ENCODE data around the gene PIGM.

Gene PIGM

GRCh38 chr1:160022330-160023310, 9.2 kb downstream of the PIGM start:
- DNase-seq (ENCODE audit: low read depth in 4 of 4, low spot score in 1 of 4) = no peak

GRCh38 chr1:160021376-160022074, 10.3 kb downstream of the PIGM start:
- DNase-seq (ENCODE audit: low read depth in 4 of 4, low spot score in 1 of 4) = no peak

DNA sequence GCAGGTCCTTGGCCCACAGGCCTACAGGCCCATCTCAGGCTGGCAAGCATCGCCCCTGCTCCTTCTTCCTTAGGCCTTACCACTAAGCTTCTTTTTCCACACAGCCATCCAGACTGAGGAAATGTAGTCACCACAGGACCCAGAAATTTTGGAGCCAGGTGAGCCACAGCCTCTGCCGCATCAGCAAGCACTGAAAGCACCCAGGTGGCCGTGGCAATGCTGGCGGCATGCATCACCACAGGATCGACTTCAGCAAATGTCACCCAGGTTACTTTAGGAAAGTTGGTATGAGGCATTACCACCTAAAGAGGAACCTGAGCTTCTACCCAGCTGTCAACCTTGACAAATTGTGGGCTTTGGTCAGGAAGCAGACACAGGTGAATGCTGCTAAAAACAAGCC, 11.6 kb downstream of the PIGM start:
- DNase-seq (ENCODE audit: low read depth in 4 of 4, low spot score in 1 of 4) = no peak

DNA sequence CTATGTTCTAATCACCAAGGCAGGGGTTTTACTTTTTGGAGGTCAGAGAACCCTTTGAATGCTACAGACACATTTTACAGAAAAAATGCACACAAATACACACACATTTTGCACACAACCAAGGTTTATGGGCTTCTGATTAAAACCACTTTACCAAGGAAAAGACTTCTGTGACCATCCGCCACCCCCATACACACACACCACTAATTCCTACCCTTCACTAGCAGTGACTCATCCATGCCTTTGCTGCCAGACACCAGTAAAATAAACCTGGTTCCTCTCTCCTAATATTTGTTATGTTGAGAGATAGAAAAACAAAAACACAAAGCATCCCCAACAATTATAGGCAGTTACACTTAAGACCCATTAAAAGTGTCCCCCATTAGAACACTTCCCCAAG, 12.9 kb downstream of the PIGM start:
- no peak for DNase-seq (ENCODE audit: low read depth in 4 of 4, low spot score in 1 of 4)

DNA sequence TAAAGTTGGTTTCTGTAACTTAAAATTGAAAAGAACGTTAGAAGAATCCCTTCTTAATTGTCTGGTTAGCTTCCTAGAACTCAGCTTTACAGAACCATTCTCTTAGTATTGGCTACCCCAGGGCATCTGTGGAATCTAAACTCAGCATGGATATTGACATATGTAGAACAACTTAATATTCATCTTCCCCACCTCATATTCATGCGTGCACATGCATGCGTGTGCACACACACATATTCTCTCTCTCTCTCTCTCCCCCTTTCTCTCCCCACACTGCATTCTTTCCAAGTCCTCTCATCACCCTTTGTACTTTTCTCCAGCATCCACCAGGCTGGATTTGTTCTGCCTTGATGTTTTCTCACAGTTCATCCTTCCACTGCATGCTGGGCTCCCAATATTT, 13.4 kb downstream of the PIGM start:
- no peak for DNase-seq (ENCODE audit: low read depth in 4 of 4, low spot score in 1 of 4)

- DNase-seq (ENCODE audit: low read depth in 4 of 4, low spot score in 1 of 4) = no peak
Observed at GRCh38 chr1:160017592-160017991, 14.2 kb downstream of the PIGM start.

DNA sequence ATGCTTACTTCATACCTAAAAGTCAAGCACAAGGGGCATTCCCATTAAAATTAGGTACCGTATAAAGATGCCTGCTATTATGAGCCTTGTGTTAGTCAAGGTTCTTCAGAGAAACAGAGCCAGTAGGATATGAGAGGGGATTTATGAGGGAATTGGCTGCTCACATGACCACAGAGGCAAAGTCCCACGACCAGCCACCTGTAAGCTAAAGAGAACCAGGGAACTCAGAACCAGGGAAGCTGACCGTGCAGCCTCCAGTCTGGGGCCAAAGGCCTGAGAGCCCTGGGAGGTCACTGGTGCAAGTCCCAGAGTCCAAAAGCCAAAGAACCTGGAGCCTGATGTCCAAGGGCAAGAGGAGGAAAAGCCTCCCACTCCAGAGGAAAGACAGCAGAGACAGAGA, 20.0 kb downstream of the PIGM start:
- DNase-seq (ENCODE audit: low read depth in 4 of 4, low spot score in 1 of 4) = no peak

DNA sequence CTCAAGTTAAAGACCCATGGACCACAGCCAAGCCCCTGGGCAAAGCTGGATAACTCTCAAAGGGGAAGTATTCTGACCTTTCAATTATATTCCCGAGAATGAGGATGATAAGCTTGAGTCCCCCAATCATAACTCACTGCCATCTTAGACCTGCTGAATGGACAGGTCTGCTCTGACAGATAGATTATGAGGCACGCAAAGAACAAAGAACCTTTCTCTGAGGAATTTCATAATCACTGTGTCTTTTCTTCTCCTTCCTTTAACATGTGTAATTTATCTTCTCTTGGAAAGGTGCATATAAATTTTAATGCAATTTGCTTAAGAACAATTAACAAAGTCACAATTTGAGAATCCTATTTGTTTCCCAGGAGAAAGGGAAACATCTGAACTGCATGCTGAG, 22.0 kb downstream of the PIGM start:
- DNase-seq (ENCODE audit: low read depth in 4 of 4, low spot score in 1 of 4) = no peak

DNA sequence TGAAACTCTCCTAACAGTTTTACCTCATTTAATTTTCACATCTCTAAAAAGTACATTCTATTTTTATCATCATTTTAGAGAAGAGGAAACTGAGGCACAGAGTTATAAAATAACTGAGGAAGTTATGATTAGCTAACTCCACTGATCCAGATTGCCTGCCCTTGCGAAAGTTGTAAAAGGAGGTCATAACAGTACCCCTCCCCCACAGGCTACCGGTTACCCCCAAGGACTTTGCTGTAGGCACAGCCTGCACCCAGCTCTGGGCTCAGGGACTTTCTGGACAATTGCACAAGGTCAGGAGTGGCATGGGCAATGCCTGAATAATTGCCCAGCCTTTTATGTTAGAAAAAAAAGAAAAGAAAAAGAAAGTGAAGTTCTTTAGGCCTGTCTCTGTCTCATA, 22.7 kb downstream of the PIGM start:
- no peak for DNase-seq (ENCODE audit: low read depth in 4 of 4, low spot score in 1 of 4)

GRCh38 chr1:160007577-160008200, 24.1 kb downstream of the PIGM start:
- no peak for DNase-seq (ENCODE audit: low read depth in 4 of 4, low spot score in 1 of 4)

- peak; percentile 30 to 63 (median 51) for DNase-seq (ENCODE audit: low read depth in 4 of 4, low spot score in 1 of 4)
Observed at GRCh38 chr1:160006312-160006940, 25.4 kb downstream of the PIGM start.

DNA sequence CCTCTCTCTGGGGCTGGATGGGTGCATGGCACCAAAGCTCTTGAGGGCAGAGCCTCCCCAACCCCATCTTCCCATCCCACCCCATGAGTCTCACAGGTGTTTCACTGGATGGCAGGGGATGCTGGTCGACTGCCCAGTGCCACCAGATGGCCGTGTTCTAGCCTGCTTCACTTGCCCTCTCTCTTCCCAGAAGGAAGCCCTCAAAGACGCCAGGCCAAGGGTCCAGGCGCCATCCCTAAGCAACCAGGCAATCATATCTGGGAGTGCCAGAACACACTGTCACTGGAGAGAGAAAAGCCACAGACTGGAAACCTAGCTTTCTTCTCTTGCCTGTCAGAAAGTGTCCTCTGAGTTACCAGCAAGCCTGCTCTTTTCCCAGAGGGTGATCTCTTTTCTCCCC, 26.7 kb downstream of the PIGM start:
- no peak for DNase-seq (ENCODE audit: low read depth in 4 of 4, low spot score in 1 of 4)

GRCh38 chr1:160004425-160004824, 27.4 kb downstream of the PIGM start:
- DNase-seq (ENCODE audit: low read depth in 4 of 4, low spot score in 1 of 4) = no peak

DNA sequence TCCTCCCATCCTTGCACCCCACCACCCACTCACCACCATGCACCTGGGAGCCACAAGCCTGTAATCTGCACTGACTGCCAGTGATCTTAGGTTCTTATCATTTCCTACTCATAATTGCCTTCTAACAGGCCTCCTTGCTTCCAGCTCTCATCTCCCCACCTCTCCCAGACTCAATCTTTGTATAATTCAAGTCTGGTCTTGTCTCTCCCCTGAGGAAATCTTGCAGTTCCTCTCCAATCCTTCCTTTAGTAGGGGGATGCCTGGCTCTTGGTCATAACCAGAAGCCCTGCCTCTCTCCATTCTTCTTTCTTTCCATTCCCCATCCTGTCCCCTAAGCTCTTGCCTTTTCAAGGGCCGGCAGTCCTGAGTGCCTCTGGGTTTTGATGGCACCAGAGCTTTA, 27.8 kb downstream of the PIGM start:
- no peak for DNase-seq (ENCODE audit: low read depth in 4 of 4, low spot score in 1 of 4)

- DNase-seq (ENCODE audit: low read depth in 4 of 4, low spot score in 1 of 4) = no peak
Observed at GRCh38 chr1:160001440-160001839, 30.4 kb downstream of the PIGM start.

DNA sequence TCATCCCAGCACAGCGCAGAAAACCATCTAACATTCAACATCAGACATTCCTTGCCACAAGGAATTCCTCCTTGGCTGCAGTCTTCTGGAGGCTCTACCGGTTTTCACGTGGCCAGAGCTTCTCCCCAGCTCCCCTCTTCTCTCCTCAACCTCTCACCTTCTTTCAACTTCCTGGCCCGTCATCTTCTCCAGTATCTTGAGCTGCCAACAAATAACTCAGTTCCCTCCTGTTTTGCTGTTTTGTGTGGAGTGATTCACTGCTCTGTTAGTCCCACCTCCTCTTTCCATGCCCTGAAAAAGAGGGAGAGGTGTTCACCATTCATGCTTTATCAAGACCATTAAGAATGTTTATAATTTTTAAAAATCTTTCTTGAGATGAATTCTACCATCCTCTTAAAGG, 32.6 kb downstream of the PIGM start:
- no peak for DNase-seq (ENCODE audit: low read depth in 4 of 4, low spot score in 1 of 4)

- DNase-seq (ENCODE audit: low read depth in 4 of 4, low spot score in 1 of 4) = no peak
Observed at GRCh38 chr1:159996653-159997052, 35.1 kb downstream of the PIGM start.

GRCh38 chr1:159994896-159995295, 36.9 kb downstream of the PIGM start:
- DNase-seq (ENCODE audit: low read depth in 4 of 4, low spot score in 1 of 4) = no peak

GRCh38 chr1:159993911-159994310, 37.9 kb downstream of the PIGM start:
- DNase-seq (ENCODE audit: low read depth in 4 of 4, low spot score in 1 of 4) = no peak

- no peak for DNase-seq (ENCODE audit: low read depth in 4 of 4, low spot score in 1 of 4)
Observed at GRCh38 chr1:159992161-159992560, 39.6 kb downstream of the PIGM start.

GRCh38 chr1:159991513-159991912, 40.3 kb downstream of the PIGM start:
- DNase-seq (ENCODE audit: low read depth in 4 of 4, low spot score in 1 of 4) = no peak

Measured in stimulated activated CD4-positive, alpha-beta T cell treated with anti-CD3 and anti-CD28 coated beads, Interleukin-1b, Interleukin-23, amount 100 ng/mL, for 24 hours (primary cell).